Daoy (cell line): Measurements from ENCODE around the gene KIF3B. TPM values are rescaled to one million over a fixed set of nuclear protein-coding genes. Genes with fewer than 3 reads are reported as not detected.
"Not testable (repeated sequence)": the region's sequence is repeated elsewhere in the genome, so short reads cannot be mapped to it uniquely, and the experiment has no call there.

Experiments used
- DNase-seq: peaks from one replicate; pipeline ENCODE4 v3.0.0-alpha.2; 2015; ENCODE audit warnings: low read depth
- total RNA-seq: library from RNA; depleted of rRNA; stranded (reverse); fragments of >200 nt; shearing (Covaris generic); gene quantifications from 2 replicates; pipeline ENCODE4 v1.2.3, GENCODE V29; 2014

KIF3B gene
- total RNA-seq, 1 experiment from 2014 or later, result 13.8 TPM

GRCh38 chr20:32356622-32357374 lies 79.3 kb downstream of the KIF3B start:
- DNase-seq, result no peak

GRCh38 chr20:32357375-32357868 lies 80.0 kb downstream of the KIF3B start:
- DNase-seq, result no peak

GRCh38 chr20:32357869-32358631 lies 80.6 kb downstream of the KIF3B start, which contains the start of gene ASXL1:
Gene ASXL1 (plus strand): TSS chr20:32358331. CDS start chr20:32358776, 445 bp downstream.
- peak; percentile 98 for DNase-seq

- DNase-seq, result no peak
Measured at GRCh38 chr20:32358632-32358882, 81.1 kb downstream of the KIF3B start.

GRCh38 chr20:32358883-32359632 lies 81.6 kb downstream of the KIF3B start:
- DNase-seq, result peak; percentile 74

GRCh38 chr20:32359633-32360332 lies 82.3 kb downstream of the KIF3B start:
- DNase-seq, result no peak

GRCh38 chr20:32360333-32360634 lies 82.8 kb downstream of the KIF3B start:
- DNase-seq, result no peak

GRCh38 chr20:32362901-32363364 lies 85.5 kb downstream of the KIF3B start:
- no peak for DNase-seq

GRCh38 chr20:32363492-32363891 lies 86.0 kb downstream of the KIF3B start:
- no peak for DNase-seq

GRCh38 chr20:32364554-32365208 lies 87.2 kb downstream of the KIF3B start:
- DNase-seq, result no peak

GRCh38 chr20:32365564-32365963 lies 88.1 kb downstream of the KIF3B start:
- DNase-seq, result no peak

GRCh38 chr20:32366380-32366779 lies 88.9 kb downstream of the KIF3B start:
- no peak for DNase-seq

- DNase-seq, result no peak
Measured at GRCh38 chr20:32368323-32368722, 90.9 kb downstream of the KIF3B start.

GRCh38 chr20:32368925-32369324 lies 91.5 kb downstream of the KIF3B start:
- peak; percentile 39 for DNase-seq

- no peak for DNase-seq
Measured at GRCh38 chr20:32370897-32371296, 93.4 kb downstream of the KIF3B start.

- no peak for DNase-seq
Measured at GRCh38 chr20:32378461-32378860, 101.0 kb downstream of the KIF3B start.

GRCh38 chr20:32380037-32380436 lies 102.6 kb downstream of the KIF3B start:
- DNase-seq, result not testable (repeated sequence)

- DNase-seq, result no peak
Measured at GRCh38 chr20:32380745-32381144, 103.3 kb downstream of the KIF3B start.

- DNase-seq, result no peak
Measured at GRCh38 chr20:32382102-32382950, 104.9 kb downstream of the KIF3B start.

GRCh38 chr20:32383441-32383840 lies 106.0 kb downstream of the KIF3B start:
- DNase-seq, result not testable (repeated sequence)
